HepG2 (cell line): Measurements from ENCODE around the gene FUT6. TPM values are rescaled to one million over a fixed set of nuclear protein-coding genes. Genes with fewer than 3 reads are reported as not detected.

Source experiments
- ELK4 ChIP-seq: sonication (generic); formaldehyde crosslinking; IDR thresholded peaks from 2 replicates; pipeline ENCODE4 v1.9.0; 2021; ENCODE audit warnings: missing genetic modification reagents, borderline replicate concordance
- NR0B2 ChIP-seq: sonication (generic); formaldehyde crosslinking; IDR thresholded peaks from 2 replicates; pipeline ENCODE4 v1.4.0; 2020; ENCODE audit warnings: mild to moderate bottlenecking, missing genetic modification reagents
- NR1H2 ChIP-seq: sonication (generic); formaldehyde crosslinking; IDR thresholded peaks from 2 replicates; pipeline ENCODE4 v1.8.1; 2022; ENCODE audit warnings: low read depth, missing genetic modification reagents, borderline replicate concordance
- RBM22 ChIP-seq: fragments of 200-400 bp; formaldehyde crosslinking; optimal IDR thresholded peaks from 2 replicates; pipeline ENCODE3; 2017; ENCODE audit warnings: mild to moderate bottlenecking, low read length, moderate library complexity
- ZBTB14 ChIP-seq: sonication (generic); formaldehyde crosslinking; IDR thresholded peaks from 2 replicates; pipeline ENCODE4 v1.4.0; 2020; ENCODE audit warnings: missing genetic modification reagents
- ZBTB2 ChIP-seq: sonication (generic); formaldehyde crosslinking; IDR thresholded peaks from 2 replicates; pipeline ENCODE4 v1.8.0; 2022; ENCODE audit warnings: low read depth, missing genetic modification reagents
- ZFP90 ChIP-seq: sonication (generic); formaldehyde crosslinking; IDR thresholded peaks from 2 replicates; pipeline ENCODE4 v1.8.0; 2022; ENCODE audit warnings: missing genetic modification reagents, mild to moderate bottlenecking, inconsistent platforms, borderline replicate concordance
- ZNF12 ChIP-seq: sonication (generic); formaldehyde crosslinking; IDR thresholded peaks from 2 replicates; pipeline ENCODE4 v1.5.0; 2020; ENCODE audit warnings: missing genetic modification reagents
- ZNF235 ChIP-seq: sonication (generic); formaldehyde crosslinking; IDR thresholded peaks from 2 replicates; pipeline ENCODE4 v1.8.1; 2023; ENCODE audit warnings: mild to moderate bottlenecking, missing genetic modification reagents, borderline replicate concordance
- ZSCAN20 ChIP-seq: sonication (generic); formaldehyde crosslinking; IDR thresholded peaks from 2 replicates; pipeline ENCODE4 v1.4.0; 2020; ENCODE audit warnings: missing genetic modification reagents, mild to moderate bottlenecking, borderline replicate concordance
- ZSCAN9 ChIP-seq: IDR thresholded peaks from 2 replicates; pipeline ENCODE4 v1.6.1; 2016; ENCODE audit warnings: borderline replicate concordance
- polyA plus RNA-seq, 8 experiments: library from polyadenylated mRNA; depleted of rRNA in 3 of 8; stranded (reverse) in 7 of 8; unstranded in 1 of 8; fragments of >200 nt; fragmentation: Illumina TruSeq in 4 of 8; extraction: Trizol in 4 of 8; gene quantifications; 2 replicates each; pipeline versions ENCODE4 v1.2.1 to v1.2.3, GENCODE V29; 2011 to 2016; ENCODE audit warnings: low read depth in 4 of 8, missing spikeins in 1 of 8, mixed read lengths in 1 of 8; ENCODE audit not compliant: insufficient read depth in 1 of 8
- total RNA-seq, 5 experiments: library from RNA; depleted of rRNA; stranded (reverse); fragments of >200 nt; fragmentation: Illumina TruSeq; extraction: Trizol; gene quantifications; 2 replicates each; pipeline ENCODE4 v1.2.3, GENCODE V29; 2016; ENCODE audit warnings: low read depth in 1 of 5
- TF ChIP-seq, protein P1 (sequence below): sonication (generic); formaldehyde crosslinking; IDR thresholded peaks from 2 replicates; pipeline ENCODE4 v1.4.0; 2020; ENCODE audit warnings: missing genetic modification reagents, borderline replicate concordance
- TF ChIP-seq, protein P2 (sequence below): fragments of 450-650 bp; IDR thresholded peaks from 2 replicates; pipeline ENCODE4 v1.6.1; 2016
- TF ChIP-seq, protein P3 (sequence below): sonication (generic); formaldehyde crosslinking; IDR thresholded peaks from 2 replicates; pipeline ENCODE4 v1.4.0; 2020; ENCODE audit warnings: mild to moderate bottlenecking, missing genetic modification reagents
- TF ChIP-seq, protein P4 (sequence below): sonication (generic); formaldehyde crosslinking; IDR thresholded peaks from 2 replicates; pipeline ENCODE4 v1.4.0; 2020; ENCODE audit warnings: mild to moderate bottlenecking, missing genetic modification reagents

Gene FUT6
- total and polyA plus RNA-seq, 2 of the 13 experiments (the other 11 are each of a cell fraction or from before 2014, with no cell fraction given) = 8.2 to 27.7 TPM

- TF ChIP-seq ZBTB2 (no peak), ZSCAN20 (CRISPR knock-in tag) (no peak), RBM22 (no peak), ZNF12 (CRISPR knock-in tag) (no peak), ZBTB14 (CRISPR knock-in tag) (no peak), ELK4 (CRISPR knock-in tag) (no peak), NR0B2 (CRISPR knock-in tag) (no peak), ZNF235 (CRISPR knock-in tag) (no peak), NR1H2 (no peak), ZFP90 (CRISPR knock-in tag) (0 out of 2 replicates have a peak, but pooled peaks have one; percentile 49), ZSCAN9 (CRISPR knock-in tag) (0 out of 2 replicates have a peak, but pooled peaks have one; percentile 65)
- TF ChIP-seq, protein P1, sequence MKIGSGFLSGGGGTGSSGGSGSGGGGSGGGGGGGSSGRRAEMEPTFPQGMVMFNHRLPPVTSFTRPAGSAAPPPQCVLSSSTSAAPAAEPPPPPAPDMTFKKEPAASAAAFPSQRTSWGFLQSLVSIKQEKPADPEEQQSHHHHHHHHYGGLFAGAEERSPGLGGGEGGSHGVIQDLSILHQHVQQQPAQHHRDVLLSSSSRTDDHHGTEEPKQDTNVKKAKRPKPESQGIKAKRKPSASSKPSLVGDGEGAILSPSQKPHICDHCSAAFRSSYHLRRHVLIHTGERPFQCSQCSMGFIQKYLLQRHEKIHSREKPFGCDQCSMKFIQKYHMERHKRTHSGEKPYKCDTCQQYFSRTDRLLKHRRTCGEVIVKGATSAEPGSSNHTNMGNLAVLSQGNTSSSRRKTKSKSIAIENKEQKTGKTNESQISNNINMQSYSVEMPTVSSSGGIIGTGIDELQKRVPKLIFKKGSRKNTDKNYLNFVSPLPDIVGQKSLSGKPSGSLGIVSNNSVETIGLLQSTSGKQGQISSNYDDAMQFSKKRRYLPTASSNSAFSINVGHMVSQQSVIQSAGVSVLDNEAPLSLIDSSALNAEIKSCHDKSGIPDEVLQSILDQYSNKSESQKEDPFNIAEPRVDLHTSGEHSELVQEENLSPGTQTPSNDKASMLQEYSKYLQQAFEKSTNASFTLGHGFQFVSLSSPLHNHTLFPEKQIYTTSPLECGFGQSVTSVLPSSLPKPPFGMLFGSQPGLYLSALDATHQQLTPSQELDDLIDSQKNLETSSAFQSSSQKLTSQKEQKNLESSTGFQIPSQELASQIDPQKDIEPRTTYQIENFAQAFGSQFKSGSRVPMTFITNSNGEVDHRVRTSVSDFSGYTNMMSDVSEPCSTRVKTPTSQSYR (CRISPR knock-in tag) = no peak
- TF ChIP-seq, protein P2, sequence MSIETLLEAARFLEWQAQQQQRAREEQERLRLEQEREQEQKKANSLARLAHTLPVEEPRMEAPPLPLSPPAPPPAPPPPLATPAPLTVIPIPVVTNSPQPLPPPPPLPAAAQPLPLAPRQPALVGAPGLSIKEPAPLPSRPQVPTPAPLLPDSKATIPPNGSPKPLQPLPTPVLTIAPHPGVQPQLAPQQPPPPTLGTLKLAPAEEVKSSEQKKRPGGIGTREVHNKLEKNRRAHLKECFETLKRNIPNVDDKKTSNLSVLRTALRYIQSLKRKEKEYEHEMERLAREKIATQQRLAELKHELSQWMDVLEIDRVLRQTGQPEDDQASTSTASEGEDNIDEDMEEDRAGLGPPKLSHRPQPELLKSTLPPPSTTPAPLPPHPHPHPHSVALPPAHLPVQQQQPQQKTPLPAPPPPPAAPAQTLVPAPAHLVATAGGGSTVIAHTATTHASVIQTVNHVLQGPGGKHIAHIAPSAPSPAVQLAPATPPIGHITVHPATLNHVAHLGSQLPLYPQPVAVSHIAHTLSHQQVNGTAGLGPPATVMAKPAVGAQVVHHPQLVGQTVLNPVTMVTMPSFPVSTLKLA = no peak
- TF ChIP-seq, protein P3, sequence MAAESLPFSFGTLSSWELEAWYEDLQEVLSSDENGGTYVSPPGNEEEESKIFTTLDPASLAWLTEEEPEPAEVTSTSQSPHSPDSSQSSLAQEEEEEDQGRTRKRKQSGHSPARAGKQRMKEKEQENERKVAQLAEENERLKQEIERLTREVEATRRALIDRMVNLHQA (CRISPR knock-in tag) = no peak
- TF ChIP-seq, protein P4, sequence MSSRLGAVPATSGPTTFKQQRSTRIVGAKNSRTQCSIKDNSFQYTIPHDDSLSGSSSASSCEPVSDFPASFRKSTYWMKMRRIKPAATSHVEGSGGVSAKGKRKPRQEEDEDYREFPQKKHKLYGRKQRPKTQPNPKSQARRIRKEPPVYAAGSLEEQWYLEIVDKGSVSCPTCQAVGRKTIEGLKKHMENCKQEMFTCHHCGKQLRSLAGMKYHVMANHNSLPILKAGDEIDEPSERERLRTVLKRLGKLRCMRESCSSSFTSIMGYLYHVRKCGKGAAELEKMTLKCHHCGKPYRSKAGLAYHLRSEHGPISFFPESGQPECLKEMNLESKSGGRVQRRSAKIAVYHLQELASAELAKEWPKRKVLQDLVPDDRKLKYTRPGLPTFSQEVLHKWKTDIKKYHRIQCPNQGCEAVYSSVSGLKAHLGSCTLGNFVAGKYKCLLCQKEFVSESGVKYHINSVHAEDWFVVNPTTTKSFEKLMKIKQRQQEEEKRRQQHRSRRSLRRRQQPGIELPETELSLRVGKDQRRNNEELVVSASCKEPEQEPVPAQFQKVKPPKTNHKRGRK (CRISPR knock-in tag) = no peak
Observed at GRCh38 chr19:5799247-5800241, 40.0 kb downstream of the FUT6 start (continued).
